Cardiac muscle cell (in vitro differentiated cells and primary cell): Measurements from ENCODE around the gene RBM18. TPM values are rescaled to one million over a fixed set of nuclear protein-coding genes. Genes with fewer than 3 reads are reported as not detected.

Experiments used
- DNase-seq, 2 donors: peaks; one replicate each; pipeline versions ENCODE4 v3.0.0 to v3.0.0-alpha.2; 2010 to 2017; ENCODE audit warnings: low read depth in 1 of 2, low spot score in 1 of 2
- H3K27ac ChIP-seq: fragments of 200-600 bp; sonication (generic); 2 replicates; pipeline ENCODE4 v1.5.1; 2016
- H3K27me3 ChIP-seq: fragments of 200-600 bp; sonication (generic); 2 replicates; pipeline ENCODE4 v1.6.0; 2016; ENCODE audit warnings: control low read depth
- H3K36me3 ChIP-seq: fragments of 200-600 bp; sonication (generic); 2 replicates; pipeline ENCODE4 v1.5.1; 2016; ENCODE audit warnings: control low read depth
- H3K4me1 ChIP-seq: fragments of 200-600 bp; sonication (generic); 2 replicates; pipeline ENCODE4 v1.8.1; 2017; ENCODE audit warnings: low read depth, mild to moderate bottlenecking, mixed run types
- H3K4me3 ChIP-seq: fragments of 200-600 bp; sonication (generic); 2 replicates; pipeline ENCODE4 v1.5.1; 2016; ENCODE audit warnings: mild to moderate bottlenecking
- H3K9me3 ChIP-seq: fragments of 200-600 bp; sonication (generic); 2 replicates; pipeline ENCODE4 v1.5.1; 2017; ENCODE audit warnings: low read depth, mild to moderate bottlenecking, control low read depth
- CTCF ChIP-seq: IDR thresholded peaks from 2 replicates; pipeline ENCODE4 v1.5.1; 2012; ENCODE audit warnings: low read depth, mild to moderate bottlenecking, low read length
- polyA plus RNA-seq: library from polyadenylated mRNA; unstranded; fragments of >200 nt; fragmentation: Nextera tagmentation; extraction: Ambion mirVana; gene quantifications from 2 replicates; pipeline ENCODE4 v1.2.1, GENCODE V29; 2016
- total RNA-seq: library from RNA; depleted of rRNA; stranded (reverse); fragments of >200 nt; gene quantifications from 2 replicates; pipeline ENCODE4 v1.2.3, GENCODE V29; 2016

The RBM18 gene
- total and polyA plus RNA-seq, 2 experiments from 2014 or later, result 5.4 to 16.7 TPM

- no peaks in the 10 kb centered on the region for H3K9me3 ChIP-seq
- no peak for TF ChIP-seq CTCF
- peaks cover 5% of the 10 kb centered on the region for H3K4me1 ChIP-seq
- no peak overlapping the region for H3K4me3 ChIP-seq
- H3K36me3 ChIP-seq, result peaks cover 24% of the 10 kb centered on the region
- H3K27ac ChIP-seq, result no peak overlapping the region
- no peaks in the 10 kb centered on the region for H3K27me3 ChIP-seq
- no peak for DNase-seq
These were observed 5.7 kb downstream of the RBM18 start for GRCh38 chr9:122258886-122259415.

DNA sequence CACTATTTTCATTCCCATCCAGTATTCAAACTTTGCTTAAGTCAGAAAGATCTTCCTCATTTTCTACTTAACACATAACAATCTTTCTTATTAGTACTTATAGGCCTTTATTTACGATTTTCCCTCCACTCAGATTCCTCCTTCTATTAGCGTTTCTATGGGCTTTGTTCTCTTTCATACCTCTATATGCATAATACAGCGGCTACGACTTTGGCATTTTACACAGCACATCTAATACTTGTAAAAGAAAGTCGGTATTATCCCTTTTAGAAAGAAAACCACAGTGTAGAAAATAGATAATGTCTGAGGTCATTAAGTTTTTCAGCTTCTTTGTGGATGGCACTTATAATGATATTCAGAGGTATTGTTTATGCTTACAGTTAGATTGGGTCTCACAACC lies 8.4 kb downstream of the RBM18 start:
- Histone ChIP-seq H3K4me3 (no peak overlapping the region), H3K36me3 (peaks cover 25% of the 10 kb centered on the region), H3K4me1 (no peaks in the 10 kb centered on the region), H3K27ac (no peak overlapping the region), H3K9me3 (no peaks in the 10 kb centered on the region), H3K27me3 (no peaks in the 10 kb centered on the region)
- DNase-seq, result no peak
- no peak for TF ChIP-seq CTCF

DNA sequence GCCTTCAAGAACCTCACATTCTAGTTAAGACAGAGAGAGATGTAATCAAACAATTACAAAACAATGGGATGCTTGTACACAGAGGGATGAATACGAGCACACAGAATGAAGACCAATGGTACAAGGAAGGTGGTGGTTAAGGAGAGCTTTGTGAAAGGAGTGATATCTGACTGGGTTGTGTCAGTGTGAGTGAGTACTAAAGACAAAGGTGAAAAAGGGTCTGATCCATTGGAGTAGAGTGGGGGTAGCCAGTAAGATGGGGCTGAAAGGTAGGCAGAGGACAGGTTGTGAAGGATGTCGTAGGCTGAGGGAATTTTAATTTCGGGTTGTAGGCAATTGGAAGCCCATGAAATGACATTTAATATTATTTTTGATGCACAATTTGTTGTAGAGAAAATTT lies 9.9 kb downstream of the RBM18 start:
- no peaks in the 10 kb centered on the region for H3K9me3 ChIP-seq
- no peak overlapping the region for H3K27ac ChIP-seq
- no peak overlapping the region for H3K4me3 ChIP-seq
- TF ChIP-seq CTCF, result no peak
- no peaks in the 10 kb centered on the region for H3K27me3 ChIP-seq
- H3K4me1 ChIP-seq, result no peaks in the 10 kb centered on the region
- no peak for DNase-seq
- H3K36me3 ChIP-seq, result peaks cover 22% of the 10 kb centered on the region

DNA sequence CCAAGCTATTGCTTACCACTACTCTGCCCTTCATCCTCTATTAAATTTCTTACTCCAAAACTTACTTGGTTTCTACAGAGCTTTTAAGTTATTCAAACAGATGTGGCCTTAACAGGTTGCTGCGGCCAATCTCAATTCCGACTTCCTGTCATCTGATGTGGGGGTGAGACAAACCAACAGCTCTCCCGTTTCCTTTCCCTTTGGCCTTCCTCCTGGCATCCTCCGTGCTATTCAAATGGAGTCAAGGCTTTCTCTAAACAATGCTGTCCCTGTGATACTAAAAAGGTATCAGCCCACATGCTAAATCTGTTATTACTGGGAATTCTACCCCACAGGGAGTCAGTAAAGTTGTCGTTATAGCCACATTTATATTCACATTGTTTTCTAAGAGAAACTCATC lies 11.8 kb downstream of the RBM18 start:
- Histone ChIP-seq H3K4me1 (no peaks in the 10 kb centered on the region), H3K27me3 (no peaks in the 10 kb centered on the region), H3K27ac (no peak overlapping the region), H3K36me3 (peaks cover 19% of the 10 kb centered on the region), H3K9me3 (no peaks in the 10 kb centered on the region), H3K4me3 (no peak overlapping the region)
- TF ChIP-seq CTCF, result no peak
- DNase-seq, result peak in 1 of 2 donors; percentile 39

DNA sequence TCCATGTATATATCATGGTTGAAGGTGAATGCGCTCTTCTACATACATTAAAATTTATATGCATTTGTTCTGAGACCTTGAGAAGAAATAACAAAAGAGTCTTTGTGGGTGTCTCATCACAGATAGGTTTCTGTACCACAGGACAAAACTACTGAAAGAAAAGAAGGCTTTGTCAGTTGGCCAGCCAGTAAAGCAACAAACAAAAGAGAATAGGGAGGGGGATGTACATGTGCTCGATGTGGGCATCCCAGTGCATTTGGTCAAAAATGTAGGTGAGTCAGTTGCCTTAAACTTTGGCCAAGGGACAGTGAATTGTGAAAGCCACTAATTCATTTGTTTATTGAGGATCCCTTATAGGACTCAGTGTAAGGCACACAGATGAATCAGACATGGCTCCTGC lies 13.3 kb downstream of the RBM18 start:
- no peaks in the 10 kb centered on the region for H3K27me3 ChIP-seq
- no peaks in the 10 kb centered on the region for H3K4me1 ChIP-seq
- no peak overlapping the region for H3K27ac ChIP-seq
- no peak for DNase-seq
- TF ChIP-seq CTCF, result no peak
- no peak overlapping the region for H3K4me3 ChIP-seq
- no peaks in the 10 kb centered on the region for H3K9me3 ChIP-seq
- peaks cover 26% of the 10 kb centered on the region for H3K36me3 ChIP-seq

GRCh38 chr9:122248448-122248865 lies 16.2 kb downstream of the RBM18 start:
- H3K27ac ChIP-seq, result no peak overlapping the region
- no peak for TF ChIP-seq CTCF
- no peak overlapping the region for H3K4me3 ChIP-seq
- H3K4me1 ChIP-seq, result no peaks in the 10 kb centered on the region
- no peak for DNase-seq
- H3K36me3 ChIP-seq, result peaks cover 52% of the 10 kb centered on the region
- no peaks in the 10 kb centered on the region for H3K9me3 ChIP-seq
- no peaks in the 10 kb centered on the region for H3K27me3 ChIP-seq
